DLD1 (cell line): Measurements from ENCODE around the gene SINHCAF.
"Not testable (repeated sequence)": the region's sequence is repeated elsewhere in the genome, so short reads cannot be mapped to it uniquely, and the experiment has no call there.

ENCODE experiments used
- in situ Hi-C: cut with HindIII; loops from 2 replicates; pipeline ENCODE4 v1.10.0; 2017; ENCODE audit warnings: low sequenced_read_pairs

SINHCAF gene

GRCh38 chr12:31273794-31274193 lies 52.2 kb downstream of the SINHCAF start:
- in situ Hi-C loops: not testable (repeated sequence)

DNA sequence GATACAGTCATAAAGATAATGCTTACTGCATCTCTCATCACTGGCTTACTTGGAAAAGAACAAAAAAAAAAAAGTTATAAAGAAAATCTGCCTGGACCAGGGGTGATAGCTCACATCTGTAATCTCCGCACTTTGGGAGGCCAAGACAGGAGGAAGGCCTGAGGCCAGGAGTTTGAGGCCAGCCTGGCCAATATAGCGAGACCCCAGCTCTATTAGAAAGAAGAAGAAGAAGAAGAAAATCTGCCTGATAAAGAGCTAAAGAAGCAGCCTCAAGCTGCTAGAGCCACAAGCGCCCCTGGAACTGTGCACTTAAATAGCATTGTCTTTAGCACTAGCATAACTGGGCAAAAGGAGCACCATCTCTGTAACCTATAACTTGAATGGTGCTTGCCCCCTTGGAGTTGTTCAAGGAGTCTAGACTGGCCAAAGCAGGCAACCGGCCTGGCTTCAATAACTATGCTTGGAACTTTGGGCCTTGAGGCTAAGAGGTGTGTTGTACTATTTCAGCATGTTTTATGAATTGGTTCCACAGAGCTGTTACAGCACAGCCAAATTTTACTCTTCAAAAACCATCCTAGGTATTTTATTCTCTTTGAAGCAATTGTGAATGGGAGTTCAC lies 53.2 kb downstream of the SINHCAF start:
- in situ Hi-C loops: no loop called here

DNA sequence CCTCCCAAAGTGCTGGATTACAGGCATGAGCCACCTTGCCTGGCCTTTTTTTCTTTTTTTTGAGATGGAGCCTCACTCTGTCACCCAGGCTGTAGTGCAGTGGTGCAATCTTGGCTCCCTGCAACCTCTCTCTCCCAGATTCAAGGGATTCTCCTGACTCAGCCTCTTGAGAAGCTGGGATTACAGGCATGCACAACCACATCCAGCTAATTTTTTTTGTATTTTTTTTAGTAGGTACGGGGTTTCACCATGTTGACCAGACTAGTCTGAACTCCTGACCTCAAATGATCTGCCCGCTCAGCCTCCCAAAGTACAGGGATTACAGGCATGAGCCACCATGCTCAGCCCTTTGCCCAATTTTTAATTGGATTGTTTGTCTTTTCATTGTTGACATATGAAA lies 58.0 kb downstream of the SINHCAF start:
- in situ Hi-C loops: no loop called here

DNA sequence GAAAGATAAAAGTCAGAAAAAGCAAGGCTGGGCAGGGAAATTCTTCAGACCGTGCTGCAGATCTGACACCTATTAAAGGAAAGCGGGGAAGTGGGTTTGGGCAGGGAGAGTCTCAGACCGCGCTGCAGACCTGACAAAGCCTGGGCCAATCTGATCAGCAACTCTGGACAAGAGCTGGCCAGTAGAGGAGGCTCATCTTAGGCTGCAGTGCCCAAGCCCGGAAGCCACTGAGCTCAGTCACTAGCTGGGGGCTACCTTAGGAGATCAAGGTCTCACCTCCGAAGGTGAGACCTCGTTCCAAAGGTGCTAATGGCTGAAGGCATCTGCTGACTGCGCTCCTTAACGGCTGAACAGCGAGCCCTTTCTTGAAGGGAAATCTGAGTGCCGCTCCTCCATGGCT lies 60.2 kb downstream of the SINHCAF start:
- in situ Hi-C loops: no loop called here

GRCh38 chr12:31263661-31264060 lies 62.3 kb downstream of the SINHCAF start:
- in situ Hi-C loops: no loop called here

DNA sequence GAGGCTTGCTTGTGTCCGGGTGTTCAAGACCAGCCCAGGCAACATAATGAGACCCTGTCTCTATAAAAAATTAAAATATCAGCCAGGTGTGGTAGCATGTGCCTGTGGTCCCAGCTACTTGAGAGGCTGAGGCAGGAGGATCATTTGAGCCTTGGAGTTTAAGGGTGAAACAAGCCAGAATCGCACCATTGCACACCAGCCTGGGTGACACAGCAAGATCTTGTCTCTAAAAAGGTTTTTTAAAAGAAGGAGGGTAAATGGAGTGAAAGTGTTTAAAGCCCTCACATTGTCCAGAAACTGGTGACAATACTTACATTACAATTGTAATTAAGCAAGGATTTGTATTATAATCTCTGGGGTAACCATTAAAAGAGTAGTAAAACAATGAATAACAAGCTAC lies 64.2 kb downstream of the SINHCAF start:
- in situ Hi-C loops: no loop called here

GRCh38 chr12:31260840-31261239 lies 65.1 kb downstream of the SINHCAF start:
- in situ Hi-C loops: no loop called here

GRCh38 chr12:31259136-31259886 lies 66.6 kb downstream of the SINHCAF start:
- in situ Hi-C loops: no loop called here

DNA sequence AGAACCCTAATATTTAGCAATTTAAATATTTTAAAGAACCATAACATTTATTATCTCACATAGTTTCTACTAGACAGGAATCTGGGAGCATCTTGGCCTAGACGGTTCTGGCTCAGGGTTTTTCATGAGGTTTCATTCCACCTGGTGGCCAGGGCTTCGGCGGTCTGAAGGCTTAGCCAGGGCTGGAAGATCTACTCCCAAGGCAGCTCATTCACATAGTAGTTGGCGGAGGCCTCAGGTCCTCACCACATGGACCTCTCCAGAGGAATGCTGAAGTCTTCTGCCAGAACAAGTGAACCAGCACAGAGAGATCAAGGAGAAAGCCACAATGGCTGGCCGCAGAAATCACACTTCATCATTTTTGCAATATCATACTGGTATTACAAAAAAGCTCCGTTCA lies 68.2 kb downstream of the SINHCAF start:
- in situ Hi-C loops: no loop called here

DNA sequence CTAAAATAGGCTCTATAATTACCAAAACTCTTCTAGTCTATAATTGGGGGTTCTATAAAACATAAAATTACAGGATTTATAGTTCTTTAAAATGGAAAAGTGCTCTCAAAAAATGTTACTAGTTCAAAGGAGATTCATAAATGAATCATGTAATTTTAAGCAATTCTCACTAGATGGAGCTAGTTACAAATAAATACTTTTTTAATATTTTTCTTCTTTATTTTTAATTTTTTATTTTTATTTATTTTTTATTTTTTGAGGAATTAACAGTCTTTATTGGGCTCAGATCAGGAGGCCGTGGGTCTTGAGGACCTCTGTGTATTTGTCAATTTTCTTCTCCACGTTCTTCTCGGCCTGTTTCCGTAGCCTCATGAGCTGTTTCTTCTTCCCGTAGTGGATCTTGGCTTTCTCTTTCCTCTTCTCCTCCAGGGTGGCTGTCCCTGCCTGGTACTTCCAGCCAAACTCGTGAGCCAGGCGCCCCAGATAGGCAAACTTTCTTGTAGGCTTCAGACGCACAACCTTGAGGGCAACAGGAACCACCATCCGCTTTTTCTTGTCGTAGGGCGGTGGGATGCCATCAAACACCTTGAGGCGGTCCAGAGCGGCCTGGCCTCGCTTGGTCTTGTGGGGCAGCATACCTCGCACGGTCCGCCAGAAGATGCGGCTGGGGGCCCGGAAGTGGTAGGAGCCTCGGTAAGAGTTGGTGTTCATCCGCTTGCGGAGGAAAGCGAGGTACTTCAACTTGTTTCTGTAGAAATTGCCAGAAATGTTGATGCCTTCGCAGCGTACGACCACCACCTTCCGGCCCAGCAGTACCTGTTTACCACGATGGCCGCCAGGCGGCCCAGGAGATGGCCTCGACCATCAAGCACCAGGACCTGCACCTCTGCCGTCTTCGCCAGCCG lies 74.0 kb downstream of the SINHCAF start:
- in situ Hi-C loops: not testable (repeated sequence)

DNA sequence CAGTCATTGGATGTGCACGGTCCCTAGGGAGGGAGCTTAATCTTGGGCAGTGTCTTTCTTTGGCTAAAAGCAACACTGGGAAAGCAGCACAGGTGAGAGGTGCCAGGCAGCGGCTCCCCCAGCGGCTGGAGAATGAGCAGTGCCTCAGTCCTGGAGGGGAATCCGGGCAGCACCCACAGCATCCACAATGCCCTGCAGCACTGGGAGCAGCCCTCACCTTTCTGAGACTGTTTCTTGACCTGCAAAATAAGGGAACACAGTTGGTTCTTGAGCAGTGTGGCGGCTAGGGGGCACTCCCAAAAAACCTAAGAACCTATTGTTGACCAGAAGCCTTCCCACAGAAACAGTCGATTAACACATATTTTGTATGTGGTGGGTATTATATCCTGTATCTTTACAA lies 75.8 kb downstream of the SINHCAF start:
- in situ Hi-C loops: no loop called here

DNA sequence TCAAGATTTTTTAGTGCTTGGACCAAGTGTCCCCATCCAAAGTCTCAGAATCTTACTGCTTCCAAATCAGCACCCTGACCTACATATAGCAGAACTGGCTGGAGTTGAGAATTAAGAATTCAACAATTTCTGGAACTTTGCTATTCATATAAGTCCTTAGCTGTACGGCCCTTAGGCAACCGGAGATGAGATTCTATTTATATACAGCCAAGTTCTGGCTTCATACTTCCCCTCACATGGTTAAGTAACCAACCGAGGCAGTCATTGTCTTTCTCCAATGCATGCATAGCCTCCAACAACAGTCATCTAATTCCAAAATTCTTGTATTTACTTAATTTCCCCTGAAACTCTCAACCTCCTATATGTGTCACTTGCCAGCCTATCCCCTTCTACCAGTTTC lies 76.6 kb downstream of the SINHCAF start:
- in situ Hi-C loops: no loop called here

DNA sequence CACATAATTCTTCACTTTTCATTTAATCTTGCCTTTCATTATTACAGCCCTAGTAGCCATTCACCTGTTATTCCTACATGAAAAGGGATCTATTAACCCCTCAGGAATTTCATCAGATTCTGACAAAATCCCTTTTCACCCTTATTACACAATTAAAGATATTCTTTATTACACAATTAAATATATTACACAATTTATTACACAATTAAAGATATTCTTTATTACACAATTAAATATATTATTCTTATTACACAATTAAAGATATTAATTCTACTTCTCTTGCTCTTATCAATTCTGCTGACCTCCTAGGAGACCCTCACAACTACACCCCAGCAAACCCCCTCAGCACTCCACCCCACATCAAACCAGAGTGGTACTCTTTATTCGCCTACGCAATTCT lies 77.1 kb downstream of the SINHCAF start:
- in situ Hi-C loops: no loop called here

DNA sequence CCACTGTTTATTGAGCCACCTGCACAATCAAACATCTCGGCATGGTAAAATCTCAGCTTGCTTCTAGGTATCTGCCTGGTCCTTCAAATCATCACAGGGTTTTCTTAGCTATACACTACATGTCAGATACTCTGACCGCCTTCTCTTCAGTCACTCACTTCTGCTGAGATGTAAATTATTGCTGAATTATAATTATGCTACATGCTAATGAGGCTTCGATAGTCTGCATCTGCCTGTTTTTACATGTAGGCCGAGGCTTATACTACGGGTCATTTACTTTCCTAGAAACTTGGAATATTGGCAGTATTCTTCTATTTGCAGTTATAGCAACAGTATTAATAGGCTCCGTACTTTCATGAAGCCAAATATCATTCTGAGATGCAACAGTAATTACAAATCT lies 77.6 kb downstream of the SINHCAF start:
- in situ Hi-C loops: no loop called here

GRCh38 chr12:31246470-31246850 lies 79.5 kb downstream of the SINHCAF start:
- in situ Hi-C loops: no loop called here

- in situ Hi-C loops: no loop called here
These were observed 80.0 kb downstream of the SINHCAF start for GRCh38 chr12:31245822-31246469.

- in situ Hi-C loops: not testable (repeated sequence)
These were observed 83.5 kb downstream of the SINHCAF start for GRCh38 chr12:31242418-31242817.

- in situ Hi-C loops: no loop called here
These were observed 87.1 kb downstream of the SINHCAF start for GRCh38 chr12:31238764-31239387.

GRCh38 chr12:31238333-31238732 lies 87.6 kb downstream of the SINHCAF start:
- in situ Hi-C loops: not testable (repeated sequence)

- in situ Hi-C loops: no loop called here
These were observed 88.8 kb downstream of the SINHCAF start for GRCh38 chr12:31236998-31237637.
